Endothelial cell of umbilical vein (primary cell): ENCODE results near the gene TMEM175.

Experiments used
- EZH2 ChIP-seq: IDR thresholded peaks from 2 replicates; pipeline ENCODE4 v1.6.1; 2012; ENCODE audit warnings: borderline replicate concordance, low read depth, mild to moderate bottlenecking, moderate library complexity, low read length, inconsistent platforms; ENCODE audit not compliant: severe bottlenecking
- POLR2AphosphoS5 ChIP-seq: IDR thresholded peaks from 2 replicates; pipeline ENCODE4 v1.6.1; 2012; ENCODE audit warnings: low read depth, mild to moderate bottlenecking, control low read depth, low read length, moderate library complexity; ENCODE audit not compliant: insufficient read depth

DNA sequence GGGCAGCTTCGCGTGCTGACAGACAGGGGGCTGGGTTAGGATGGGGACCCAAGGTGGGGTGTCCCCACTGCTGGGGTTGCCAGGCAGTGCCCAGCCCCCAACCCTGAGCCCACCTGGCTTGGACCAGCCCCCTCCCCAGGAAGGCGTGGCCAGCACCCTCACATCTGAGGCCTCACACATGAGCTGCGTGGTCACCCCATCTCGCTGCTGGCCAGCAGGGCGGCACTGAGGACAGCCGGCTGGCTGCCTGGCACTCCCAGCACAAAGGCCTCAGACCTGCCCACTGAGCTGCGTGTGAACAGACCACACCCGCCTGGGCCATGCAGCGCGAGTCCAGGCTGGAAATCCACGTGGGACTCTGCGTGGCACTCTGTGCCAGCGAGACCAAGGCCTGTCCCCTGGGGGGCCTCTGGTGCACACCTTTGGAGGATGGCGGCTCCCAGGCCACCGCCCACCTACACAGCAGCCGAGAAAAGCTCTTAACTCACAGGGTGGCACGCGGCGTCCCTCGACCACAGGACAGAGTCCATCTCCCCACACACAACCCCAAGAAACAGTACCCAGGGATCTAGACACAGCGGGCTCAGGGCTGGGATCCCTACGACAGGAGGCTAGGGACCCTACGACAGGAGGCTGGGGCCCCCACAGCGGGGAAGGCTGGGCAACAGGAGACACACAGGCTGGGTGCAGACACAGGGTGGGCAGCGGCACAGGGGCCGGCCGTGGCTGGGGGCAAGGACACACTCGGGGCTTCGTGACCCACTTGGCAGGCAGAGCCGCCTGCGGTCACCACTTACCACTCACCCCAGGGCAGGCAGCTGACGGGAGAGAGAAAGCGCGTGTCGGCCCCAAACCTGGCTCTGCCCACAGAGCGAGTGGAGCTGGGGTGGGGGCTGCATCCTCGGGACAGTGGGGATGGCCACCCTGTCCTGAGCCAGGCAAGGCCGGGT, 31.3 kb downstream of the TMEM175 start:
- TF ChIP-seq POLR2AphosphoS5 (no peak), EZH2 (no peak)
